ENCODE results near the gene MYH11.

DNA sequence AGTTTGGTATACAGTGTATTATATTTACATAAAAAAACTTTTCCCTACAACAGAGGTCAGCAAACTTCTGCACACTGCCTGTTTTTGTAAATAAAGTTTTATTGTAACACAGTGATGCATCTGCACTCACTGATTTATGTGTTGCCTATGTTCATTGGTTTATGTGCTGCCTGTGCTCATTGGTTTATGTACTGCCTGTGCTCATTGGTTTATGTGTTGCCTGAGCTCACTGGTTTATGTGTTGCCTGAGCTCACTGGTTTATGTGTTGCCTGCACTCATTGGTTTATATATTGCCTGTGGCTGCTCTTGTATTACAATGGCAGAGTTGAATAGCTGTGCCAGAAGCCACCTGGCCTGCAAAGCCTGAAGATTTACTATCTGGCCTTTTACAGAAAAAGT is 81.6 kb downstream of the MYH11 start:
- TF ChIP-seq CTCF (IDR thresholded peaks at IDR 0.05 in 8 of 11, conservative IDR thresholded peaks at IDR 0.05 in 3 of 11) (no peak), POLR2AphosphoS5 (IDR thresholded peaks at IDR 0.05) (no peak)

All from spleen (tissue), 7 donors.